ENCODE measurements around the gene DPAGT1. TPM values are rescaled to one million over a fixed set of nuclear protein-coding genes. Genes with fewer than 3 reads are reported as not detected.
"Not testable (repeated sequence)": the region's sequence is repeated elsewhere in the genome, so short reads cannot be mapped to it uniquely, and the experiment has no call there.

The DPAGT1 gene
- total RNA-seq, 1 donor from 2014 or later, result 8.4 TPM

GRCh38 chr11:119062779-119063178 is 38.9 kb downstream of the DPAGT1 start:
- Histone ChIP-seq H3K4me1 (ENCODE audit: control insufficient read depth in 3 of 3, insufficient read depth in 3 of 3, low read length in 3 of 3) (peaks cover 8 to 27% (median 15%) of the 10 kb centered on the region in 3 donors), H3K9ac (ENCODE audit: low read depth in 1 of 3, low read length in 3 of 3) (no peak overlapping the region), H3K27ac (ENCODE audit: low read depth, low read length) (no peak overlapping the region), H3K36me3 (ENCODE audit: control insufficient read depth in 3 of 3, insufficient read depth in 3 of 3, low read length in 3 of 3) (peaks cover 0 to 4% (median 0%) of the 10 kb centered on the region in 3 donors), H3K27me3 (ENCODE audit: control insufficient read depth in 3 of 3, insufficient read depth in 3 of 3, low read length in 3 of 3) (no peaks in the 10 kb centered on the region), H3K9me3 (ENCODE audit: control insufficient read depth in 3 of 3, low read length in 3 of 3) (no peaks in the 10 kb centered on the region), H3K4me3 (ENCODE audit: low read length in 3 of 3) (no peak overlapping the region)

DNA sequence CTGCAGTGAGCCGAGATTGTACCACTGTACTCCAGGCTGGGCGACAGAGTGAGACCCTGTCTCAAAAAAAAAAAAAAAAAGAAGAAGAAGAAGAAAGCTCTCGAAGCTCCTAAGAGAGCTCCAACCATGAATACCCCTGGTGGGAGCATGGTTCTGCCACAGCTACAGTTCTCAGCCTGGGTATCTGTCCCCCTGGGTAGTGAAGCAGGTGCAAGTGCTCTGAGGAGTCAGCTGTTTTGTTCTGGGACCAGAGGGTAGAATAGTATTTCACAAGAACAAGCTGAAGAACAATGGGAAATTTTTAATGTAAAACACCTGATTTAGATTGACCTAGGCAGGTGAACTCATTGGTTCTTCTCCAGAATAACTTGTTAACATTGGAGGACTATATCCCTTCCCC is 40.4 kb downstream of the DPAGT1 start:
- H3K27me3 ChIP-seq (ENCODE audit: control insufficient read depth in 3 of 3, insufficient read depth in 3 of 3, low read length in 3 of 3), result no peaks in the 10 kb centered on the region
- peaks cover 0 to 4% (median 0%) of the 10 kb centered on the region in 3 donors for H3K36me3 ChIP-seq (ENCODE audit: control insufficient read depth in 3 of 3, insufficient read depth in 3 of 3, low read length in 3 of 3)
- H3K4me1 ChIP-seq (ENCODE audit: control insufficient read depth in 3 of 3, insufficient read depth in 3 of 3, low read length in 3 of 3), result peaks cover 8 to 25% (median 16%) of the 10 kb centered on the region in 3 donors
- no peak overlapping the region for H3K9ac ChIP-seq (ENCODE audit: low read depth in 1 of 3, low read length in 3 of 3)
- H3K4me3 ChIP-seq (ENCODE audit: low read length in 3 of 3), result no peak overlapping the region
- no peaks in the 10 kb centered on the region for H3K9me3 ChIP-seq (ENCODE audit: control insufficient read depth in 3 of 3, low read length in 3 of 3)
- H3K27ac ChIP-seq (ENCODE audit: low read depth, low read length), result no peak overlapping the region

- H3K4me1 ChIP-seq (ENCODE audit: control insufficient read depth in 3 of 3, insufficient read depth in 3 of 3, low read length in 3 of 3), result peaks cover 16 to 34% (median 21%) of the 10 kb centered on the region in 3 donors
- not testable (repeated sequence) for H3K4me3 ChIP-seq (ENCODE audit: low read length in 3 of 3); H3K9me3 ChIP-seq (ENCODE audit: control insufficient read depth in 3 of 3, low read length in 3 of 3); H3K27me3 ChIP-seq (ENCODE audit: control insufficient read depth in 3 of 3, insufficient read depth in 3 of 3, low read length in 3 of 3); H3K27ac ChIP-seq (ENCODE audit: low read depth, low read length); H3K9ac ChIP-seq (ENCODE audit: low read depth in 1 of 3, low read length in 3 of 3)
- peaks cover 10 to 14% (median 12%) of the 10 kb centered on the region in 3 donors for H3K36me3 ChIP-seq (ENCODE audit: control insufficient read depth in 3 of 3, insufficient read depth in 3 of 3, low read length in 3 of 3)
Measured at GRCh38 chr11:119059128-119059527, 42.5 kb downstream of the DPAGT1 start.

DNA sequence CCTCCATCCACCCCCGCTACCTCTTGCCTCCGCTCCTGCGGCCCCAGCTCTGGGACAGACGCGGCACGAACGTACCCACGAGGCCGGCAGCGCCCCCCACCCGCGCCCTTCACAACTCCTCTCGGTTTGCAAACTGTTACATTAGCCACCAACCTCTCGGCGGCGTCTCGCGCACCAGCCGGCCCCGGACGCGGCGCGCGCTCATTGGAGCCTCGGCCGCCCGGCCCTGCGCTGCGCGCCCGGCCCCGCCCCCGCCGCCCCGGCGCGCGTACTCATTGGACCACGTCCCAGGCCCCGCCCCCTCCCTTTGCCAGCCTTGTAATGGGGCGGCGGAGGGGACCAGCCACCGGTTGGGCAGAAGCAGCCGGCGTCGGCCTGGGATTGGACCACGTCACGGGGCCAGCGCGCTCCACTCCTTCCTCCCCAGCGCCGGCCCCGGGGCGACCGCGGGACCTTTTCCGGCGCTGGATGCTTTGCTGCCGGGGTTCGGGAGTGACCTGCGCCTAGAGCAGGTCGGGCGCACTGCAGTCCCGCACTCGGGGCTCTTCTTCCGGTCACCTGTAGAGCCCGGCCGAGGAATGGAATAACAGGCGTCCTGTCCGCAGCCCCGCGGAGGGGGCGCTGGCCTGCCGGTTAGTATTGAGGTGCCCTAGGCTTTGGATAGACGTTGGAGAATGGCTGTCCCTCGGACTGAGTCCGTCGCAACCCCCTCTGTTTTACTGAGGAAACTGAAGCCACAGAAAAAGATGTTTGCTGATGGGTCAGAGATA is 44.5 kb downstream of the DPAGT1 start, which contains the start of gene HYOU1:
TSS of gene HYOU1 (minus strand) at position 206 of the 770 bp plus-strand sequence. CDS start 1,045 bp downstream, outside the sequence.
- H3K36me3 ChIP-seq (ENCODE audit: control insufficient read depth in 3 of 3, insufficient read depth in 3 of 3, low read length in 3 of 3), result peaks cover 28 to 32% (median 31%) of the 10 kb centered on the region in 3 donors
- H3K27me3 ChIP-seq (ENCODE audit: control insufficient read depth in 3 of 3, insufficient read depth in 3 of 3, low read length in 3 of 3), result no peaks in the 10 kb centered on the region
- no peaks in the 10 kb centered on the region for H3K9me3 ChIP-seq (ENCODE audit: control insufficient read depth in 3 of 3, low read length in 3 of 3)

DNA sequence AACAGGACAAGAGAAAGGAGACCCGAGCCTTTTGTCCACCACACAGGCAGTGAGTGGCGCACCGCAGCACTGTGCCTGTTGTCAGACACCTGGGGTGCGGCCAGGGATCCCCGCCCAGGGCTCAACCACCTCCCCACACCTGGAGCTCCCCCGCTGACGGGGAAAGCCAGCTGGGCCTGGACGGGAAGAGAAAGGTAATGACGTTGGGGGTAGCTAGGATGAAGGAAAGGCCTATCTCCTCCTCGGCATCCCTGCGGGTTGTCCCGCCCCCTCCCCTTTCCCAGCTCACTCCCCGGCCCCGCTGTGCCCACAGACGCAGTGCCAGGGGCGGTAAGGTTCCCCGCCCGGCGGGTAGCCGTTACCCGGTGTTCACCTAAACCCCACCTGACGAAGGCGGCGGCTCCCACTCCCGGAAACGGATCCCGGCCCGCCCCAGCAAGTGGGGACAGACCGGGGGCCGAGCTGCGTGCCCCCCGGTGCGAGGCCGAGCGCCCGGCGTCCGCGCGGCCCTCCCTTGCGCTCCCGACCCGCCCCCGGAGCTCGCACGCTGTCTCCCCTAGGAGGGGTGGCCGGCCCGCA is 45.1 kb downstream of the DPAGT1 start:
- H3K27ac ChIP-seq (ENCODE audit: low read depth, low read length), result peak overlapping the region; percentile 81
- no peaks in the 10 kb centered on the region for H3K27me3 ChIP-seq (ENCODE audit: control insufficient read depth in 3 of 3, insufficient read depth in 3 of 3, low read length in 3 of 3)
- peak overlapping the region; percentile 75 to 86 (median 84) for H3K4me3 ChIP-seq (ENCODE audit: low read length in 3 of 3)
- H3K9me3 ChIP-seq (ENCODE audit: control insufficient read depth in 3 of 3, low read length in 3 of 3), result no peaks in the 10 kb centered on the region
- peaks cover 35 to 39% (median 36%) of the 10 kb centered on the region in 3 donors for H3K36me3 ChIP-seq (ENCODE audit: control insufficient read depth in 3 of 3, insufficient read depth in 3 of 3, low read length in 3 of 3)
- H3K4me1 ChIP-seq (ENCODE audit: control insufficient read depth in 3 of 3, insufficient read depth in 3 of 3, low read length in 3 of 3), result peaks cover 16 to 30% (median 18%) of the 10 kb centered on the region in 3 donors
- H3K9ac ChIP-seq (ENCODE audit: low read depth in 1 of 3, low read length in 3 of 3), result peak overlapping the region; percentile 71 to 85 (median 79)

More for the DNA sequence above, 44.5 kb downstream of the DPAGT1 start, which contains the start of gene HYOU1:
- peaks cover 16 to 30% (median 18%) of the 10 kb centered on the region in 3 donors for H3K4me1 ChIP-seq (ENCODE audit: control insufficient read depth in 3 of 3, insufficient read depth in 3 of 3, low read length in 3 of 3)
- H3K27ac ChIP-seq (ENCODE audit: low read depth, low read length), result peak within 1 kb of the TSS; percentile 81
- H3K4me3 ChIP-seq (ENCODE audit: low read length in 3 of 3), result peak within 1 kb of the TSS; percentile 85 to 86 (median 85)
- H3K9ac ChIP-seq (ENCODE audit: low read depth in 1 of 3, low read length in 3 of 3), result peak within 1 kb of the TSS; percentile 82 to 85 (median 83)

- Histone ChIP-seq H3K4me1 (ENCODE audit: control insufficient read depth in 3 of 3, insufficient read depth in 3 of 3, low read length in 3 of 3) (peaks cover 16 to 30% (median 18%) of the 10 kb centered on the region in 3 donors), H3K9ac (ENCODE audit: low read depth in 1 of 3, low read length in 3 of 3) (peak overlapping the region; percentile 71 to 85 (median 79)), H3K4me3 (ENCODE audit: low read length in 3 of 3) (peak overlapping the region; percentile 75 to 86 (median 84)), H3K27me3 (ENCODE audit: control insufficient read depth in 3 of 3, insufficient read depth in 3 of 3, low read length in 3 of 3) (no peaks in the 10 kb centered on the region), H3K27ac (ENCODE audit: low read depth, low read length) (no peak overlapping the region), H3K36me3 (ENCODE audit: control insufficient read depth in 3 of 3, insufficient read depth in 3 of 3, low read length in 3 of 3) (peaks cover 41 to 44% (median 41%) of the 10 kb centered on the region in 3 donors), H3K9me3 (ENCODE audit: control insufficient read depth in 3 of 3, low read length in 3 of 3) (no peaks in the 10 kb centered on the region)
Measured at GRCh38 chr11:119055901-119056300, 45.8 kb downstream of the DPAGT1 start.

- no peak overlapping the region for H3K27ac ChIP-seq (ENCODE audit: low read depth, low read length)
- no peaks in the 10 kb centered on the region for H3K27me3 ChIP-seq (ENCODE audit: control insufficient read depth in 3 of 3, insufficient read depth in 3 of 3, low read length in 3 of 3)
- H3K9ac ChIP-seq (ENCODE audit: low read depth in 1 of 3, low read length in 3 of 3), result no peak overlapping the region
- no peaks in the 10 kb centered on the region for H3K9me3 ChIP-seq (ENCODE audit: control insufficient read depth in 3 of 3, low read length in 3 of 3)
- peaks cover 16 to 30% (median 18%) of the 10 kb centered on the region in 3 donors for H3K4me1 ChIP-seq (ENCODE audit: control insufficient read depth in 3 of 3, insufficient read depth in 3 of 3, low read length in 3 of 3)
- H3K36me3 ChIP-seq (ENCODE audit: control insufficient read depth in 3 of 3, insufficient read depth in 3 of 3, low read length in 3 of 3), result peaks cover 49 to 51% (median 50%) of the 10 kb centered on the region in 3 donors
- no peak overlapping the region for H3K4me3 ChIP-seq (ENCODE audit: low read length in 3 of 3)
Measured at GRCh38 chr11:119054418-119054817, 47.2 kb downstream of the DPAGT1 start.

DNA sequence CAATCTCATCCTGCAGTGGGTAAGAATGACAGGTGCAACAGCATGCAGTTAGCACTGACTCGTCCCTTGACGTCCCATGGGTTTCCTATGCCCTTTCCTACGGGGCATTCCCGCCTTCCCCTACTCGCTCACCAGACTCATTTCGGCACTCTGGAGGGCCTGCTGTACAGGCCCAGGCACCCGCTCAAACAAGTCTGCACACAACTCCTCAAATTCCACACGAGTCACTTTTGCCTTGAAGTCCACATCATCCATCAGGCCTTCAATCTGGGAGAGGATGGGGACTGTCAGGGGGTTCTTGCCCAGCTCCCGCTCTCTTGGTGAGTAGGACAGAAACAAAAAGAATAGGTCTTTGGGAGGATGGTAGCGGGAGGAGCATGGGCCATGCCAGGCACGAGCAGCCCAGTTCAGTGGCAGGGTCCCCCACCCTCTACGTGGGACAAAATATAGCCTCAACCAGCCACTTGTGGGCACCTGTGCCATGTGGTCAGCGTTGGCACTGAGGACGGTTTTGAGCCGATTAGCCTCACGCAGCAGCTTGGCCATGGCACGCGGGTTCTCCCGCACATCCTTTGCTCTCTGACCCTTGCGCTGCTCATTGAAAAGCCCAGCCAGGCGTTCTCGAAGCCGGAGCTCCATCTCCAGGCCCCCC is 49.4 kb downstream of the DPAGT1 start:
- Histone ChIP-seq H3K9me3 (ENCODE audit: control insufficient read depth in 3 of 3, low read length in 3 of 3) (no peaks in the 10 kb centered on the region), H3K27me3 (ENCODE audit: control insufficient read depth in 3 of 3, insufficient read depth in 3 of 3, low read length in 3 of 3) (no peaks in the 10 kb centered on the region), H3K9ac (ENCODE audit: low read depth in 1 of 3, low read length in 3 of 3) (no peak overlapping the region), H3K4me1 (ENCODE audit: control insufficient read depth in 3 of 3, insufficient read depth in 3 of 3, low read length in 3 of 3) (peaks cover 10 to 20% (median 12%) of the 10 kb centered on the region in 3 donors), H3K27ac (ENCODE audit: low read depth, low read length) (no peak overlapping the region), H3K4me3 (ENCODE audit: low read length in 3 of 3) (no peak overlapping the region), H3K36me3 (ENCODE audit: control insufficient read depth in 3 of 3, insufficient read depth in 3 of 3, low read length in 3 of 3) (peaks cover 70 to 73% (median 71%) of the 10 kb centered on the region in 3 donors)

DNA sequence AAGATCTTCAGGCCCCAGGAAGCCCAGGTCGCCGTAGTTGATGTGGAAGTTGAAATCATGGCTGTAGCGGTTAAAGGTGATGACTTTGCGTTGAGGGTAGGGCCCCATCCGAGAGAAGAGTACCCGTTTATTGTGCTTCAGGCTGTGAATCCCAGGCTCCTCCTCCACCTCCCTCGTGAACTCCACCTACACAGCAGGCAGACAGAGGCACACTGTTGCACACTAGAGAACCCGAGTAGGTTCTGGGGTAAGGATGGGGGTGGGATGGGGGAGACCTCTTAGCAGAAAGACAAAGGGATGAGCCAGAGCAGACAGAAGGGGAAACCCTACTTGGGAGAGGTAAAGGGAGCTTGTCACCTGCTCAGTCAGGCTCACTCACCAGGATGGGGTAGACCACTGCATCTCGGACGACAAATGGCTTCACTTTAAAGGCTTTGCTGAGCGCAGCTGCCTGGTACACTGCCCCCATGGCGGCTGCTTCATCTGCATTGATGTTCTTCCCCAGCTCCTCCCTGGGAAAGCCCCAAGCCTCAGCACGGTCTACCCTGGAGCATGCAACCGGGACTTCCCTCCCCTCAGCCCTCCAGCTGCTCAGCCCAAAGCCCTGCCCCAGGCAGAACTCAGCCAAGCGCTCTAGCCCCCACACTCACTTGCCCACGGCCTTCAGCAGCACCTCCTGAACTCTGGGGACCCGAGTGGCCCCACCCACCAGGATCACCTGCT is 50.1 kb downstream of the DPAGT1 start:
- no peak overlapping the region for H3K4me3 ChIP-seq (ENCODE audit: low read length in 3 of 3)
- peaks cover 10 to 19% (median 12%) of the 10 kb centered on the region in 3 donors for H3K4me1 ChIP-seq (ENCODE audit: control insufficient read depth in 3 of 3, insufficient read depth in 3 of 3, low read length in 3 of 3)
- H3K9me3 ChIP-seq (ENCODE audit: control insufficient read depth in 3 of 3, low read length in 3 of 3), result no peaks in the 10 kb centered on the region
- no peak overlapping the region for H3K27ac ChIP-seq (ENCODE audit: low read depth, low read length)
- H3K9ac ChIP-seq (ENCODE audit: low read depth in 1 of 3, low read length in 3 of 3), result no peak overlapping the region
- H3K36me3 ChIP-seq (ENCODE audit: control insufficient read depth in 3 of 3, insufficient read depth in 3 of 3, low read length in 3 of 3), result peaks cover 74 to 80% (median 78%) of the 10 kb centered on the region in 3 donors
- H3K27me3 ChIP-seq (ENCODE audit: control insufficient read depth in 3 of 3, insufficient read depth in 3 of 3, low read length in 3 of 3), result no peaks in the 10 kb centered on the region
